OCI-LY1 (cell line): Measurements from ENCODE around the gene KRT80.

Source experiments
- EZH2 ChIP-seq: fragments of 200-600 bp; sonication (generic), shearing (Covaris generic); IDR thresholded peaks from 2 replicates; pipeline ENCODE4 v1.8.0; 2017; ENCODE audit warnings: borderline replicate concordance, mixed run types, mild to moderate bottlenecking, antibody characterized with exemption, low read length, moderate library complexity, mixed read lengths
- TF ChIP-seq, protein P1 (sequence below): fragments of 200-600 bp; sonication (generic), shearing (Covaris generic); IDR thresholded peaks from 2 replicates; pipeline ENCODE4 v1.5.1; 2017; ENCODE audit warnings: mild to moderate bottlenecking, antibody characterized with exemption, low read length, moderate library complexity, mixed read lengths

DNA sequence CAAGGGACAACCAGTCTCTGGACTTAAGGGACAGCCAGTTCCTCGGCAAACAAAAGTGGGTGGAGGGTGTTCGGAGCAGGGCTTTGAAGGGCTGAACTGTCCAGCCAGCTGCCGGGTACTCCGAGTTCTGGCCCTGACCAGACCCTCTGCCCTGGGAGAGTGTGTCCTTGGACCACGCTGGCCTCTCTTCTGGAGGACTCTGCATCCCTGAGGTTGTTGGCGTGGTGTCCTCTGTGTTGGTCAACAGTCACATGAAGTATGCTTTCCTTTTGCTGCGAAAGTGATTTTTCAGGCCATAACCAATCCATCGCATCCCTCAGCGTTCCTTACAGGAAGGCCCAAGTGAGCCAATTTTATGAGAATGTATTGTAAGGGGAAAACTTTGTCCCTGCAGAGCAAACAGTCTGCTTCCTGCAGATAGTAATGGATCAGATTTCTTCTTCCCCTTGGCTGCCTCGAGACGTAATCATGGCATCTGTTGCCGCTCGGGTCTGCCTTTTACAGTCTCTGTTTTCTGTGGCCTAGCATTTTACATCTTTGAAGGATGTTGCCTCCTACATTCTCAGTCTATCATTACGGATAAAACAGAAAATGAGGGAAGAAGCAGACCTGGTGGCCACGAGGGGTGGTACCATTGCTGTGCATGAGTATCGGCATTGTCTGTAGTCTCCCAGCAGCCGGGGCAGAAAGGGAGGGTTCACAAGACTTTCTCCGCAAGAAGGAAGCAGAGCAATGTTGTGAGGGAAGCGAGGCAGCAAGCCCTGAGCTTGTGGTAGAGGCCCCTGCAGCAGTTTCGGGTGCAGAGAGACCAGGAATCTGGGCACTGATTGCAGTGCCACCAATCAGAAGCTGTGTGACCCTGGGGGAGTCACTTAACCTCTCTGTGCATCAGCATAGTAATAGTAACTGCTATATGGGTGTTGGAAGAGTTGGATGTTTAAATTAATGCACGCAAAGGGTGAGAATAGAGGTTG is 64.9 kb downstream of the KRT80 start:
- TF ChIP-seq, protein P1, sequence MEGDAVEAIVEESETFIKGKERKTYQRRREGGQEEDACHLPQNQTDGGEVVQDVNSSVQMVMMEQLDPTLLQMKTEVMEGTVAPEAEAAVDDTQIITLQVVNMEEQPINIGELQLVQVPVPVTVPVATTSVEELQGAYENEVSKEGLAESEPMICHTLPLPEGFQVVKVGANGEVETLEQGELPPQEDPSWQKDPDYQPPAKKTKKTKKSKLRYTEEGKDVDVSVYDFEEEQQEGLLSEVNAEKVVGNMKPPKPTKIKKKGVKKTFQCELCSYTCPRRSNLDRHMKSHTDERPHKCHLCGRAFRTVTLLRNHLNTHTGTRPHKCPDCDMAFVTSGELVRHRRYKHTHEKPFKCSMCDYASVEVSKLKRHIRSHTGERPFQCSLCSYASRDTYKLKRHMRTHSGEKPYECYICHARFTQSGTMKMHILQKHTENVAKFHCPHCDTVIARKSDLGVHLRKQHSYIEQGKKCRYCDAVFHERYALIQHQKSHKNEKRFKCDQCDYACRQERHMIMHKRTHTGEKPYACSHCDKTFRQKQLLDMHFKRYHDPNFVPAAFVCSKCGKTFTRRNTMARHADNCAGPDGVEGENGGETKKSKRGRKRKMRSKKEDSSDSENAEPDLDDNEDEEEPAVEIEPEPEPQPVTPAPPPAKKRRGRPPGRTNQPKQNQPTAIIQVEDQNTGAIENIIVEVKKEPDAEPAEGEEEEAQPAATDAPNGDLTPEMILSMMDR = no peak
- TF ChIP-seq EZH2 = no peak
